AG04450 (cell line): ENCODE measurements around the gene SCGB3A2. TPM values are rescaled to one million over a fixed set of nuclear protein-coding genes. Genes with fewer than 3 reads are reported as not detected.

ENCODE experiments used
- CTCF ChIA-PET: fragments of 300-600, 350-600 bp; formaldehyde crosslinking; extraction: SDS; loops from one replicate; lab custom pipeline; 2022; ENCODE audit warnings: antibody characterized with exemption, inconsistent platforms; lab: Charles Lee
- POLR2A ChIA-PET: fragments of 350-600 bp; formaldehyde crosslinking; extraction: SDS; loops from one replicate; lab custom pipeline; 2021; ENCODE audit warnings: antibody characterized with exemption, inconsistent platforms; lab: Yijun Ruan, JAX
- DNase-seq: peaks from one replicate; pipeline ENCODE4 v3.0.0-alpha.2; 2011; ENCODE audit warnings: low read depth, low spot score
- H3K27ac ChIP-seq: one replicate; pipeline ENCODE4 v1.5.1; 2012; ENCODE audit warnings: low read depth, low read length, control low read depth
- H3K27me3 ChIP-seq: one replicate; pipeline ENCODE4 v1.6.0; 2012; ENCODE audit warnings: low read length; ENCODE audit not compliant: control insufficient read depth, insufficient read depth
- H3K4me3 ChIP-seq: 2 replicates; pipeline ENCODE4 v1.5.1; 2011; ENCODE audit warnings: mild to moderate bottlenecking, low read depth, low read length, control low read depth
- H3K9me3 ChIP-seq: 2 replicates; pipeline ENCODE4 v1.5.1; 2012; ENCODE audit warnings: low read length; ENCODE audit not compliant: control insufficient read depth, insufficient read depth
- CTCF ChIP-seq: IDR thresholded peaks from 2 replicates; pipeline ENCODE4 v1.5.1; 2011; ENCODE audit warnings: low read depth, low read length, control low read depth, inconsistent platforms
- polyA plus RNA-seq: library from polyadenylated mRNA; depleted of rRNA; stranded (reverse); fragments of >200 nt; gene quantifications from 2 replicates; pipeline ENCODE4 v1.2.3, GENCODE V29; 2011

Gene SCGB3A2
- polyA plus RNA-seq, 1 experiment = not detected

- ChIA-PET CTCF (no interaction called here), POLR2A (no interaction called here)
- Histone ChIP-seq H3K27ac (no peak overlapping the region), H3K27me3 (no peaks in the 10 kb centered on the region), H3K9me3 (no peaks in the 10 kb centered on the region), H3K4me3 (no peak overlapping the region)
- no peak for DNase-seq
- TF ChIP-seq CTCF = no peak
These were observed 24.2 kb downstream of the SCGB3A2 start for GRCh38 chr5:147902609-147903115.

DNA sequence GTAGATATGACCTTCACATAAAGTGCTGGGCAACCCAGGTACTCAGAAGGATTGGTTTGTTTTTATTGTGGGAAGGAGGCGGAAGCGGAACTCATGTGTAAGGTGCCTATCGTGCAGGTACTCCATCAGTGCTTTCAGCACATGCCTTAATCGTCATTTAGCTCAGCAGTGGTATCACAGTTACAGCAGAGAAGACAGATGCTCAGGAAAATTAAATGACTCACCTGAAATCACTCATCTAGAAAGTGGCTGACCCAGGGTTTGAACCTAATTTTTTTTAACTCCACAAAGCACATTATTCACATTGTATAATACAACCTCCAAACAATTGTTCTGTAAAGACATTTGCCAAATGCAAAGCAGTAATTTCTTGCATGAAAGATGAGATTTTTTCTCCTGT is 25.6 kb downstream of the SCGB3A2 start:
- Histone ChIP-seq H3K27me3 (no peaks in the 10 kb centered on the region), H3K27ac (no peak overlapping the region), H3K9me3 (no peaks in the 10 kb centered on the region), H3K4me3 (no peak overlapping the region)
- POLR2A ChIA-PET = no interaction called here
- no peak for TF ChIP-seq CTCF
- DNase-seq = no peak
- CTCF ChIA-PET = no interaction called here

- Histone ChIP-seq H3K27ac (no peak within 1 kb of the TSS), H3K9me3 (no peaks in the 10 kb centered on the region), H3K4me3 (no peak within 1 kb of the TSS), H3K27me3 (no peaks in the 10 kb centered on the region)
- ChIA-PET CTCF (interaction anchor here (1.0 kb wide), 1 partner anchor 18 kb away, joined by 3 read pairs; no protein-coding TSS in a partner anchor), POLR2A (no interaction called here)
- TF ChIP-seq CTCF = no peak
- no peak for DNase-seq
These were observed 28.0 kb downstream of the SCGB3A2 start, which contains the start of gene C5orf46 for GRCh38 chr5:147906326-147907095. Gene C5orf46, minus strand, starts transcription at chr5:147906538. Its CDS starts 37 bp downstream, at chr5:147906501.

GRCh38 chr5:147911427-147911826 is 32.9 kb downstream of the SCGB3A2 start:
- Histone ChIP-seq H3K27me3 (no peaks in the 10 kb centered on the region), H3K9me3 (no peaks in the 10 kb centered on the region), H3K27ac (no peak overlapping the region), H3K4me3 (no peak overlapping the region)
- DNase-seq = no peak
- TF ChIP-seq CTCF = no peak
- POLR2A ChIA-PET = no interaction called here
- CTCF ChIA-PET = interaction anchor here (0.7 to 1.7 kb wide), 2 partner anchors 12 to 54 kb away, joined by 5 read pairs; no protein-coding TSS in a partner anchor

- no peak for TF ChIP-seq CTCF
- ChIA-PET CTCF (no interaction called here), POLR2A (no interaction called here)
- Histone ChIP-seq H3K27ac (no peak overlapping the region), H3K4me3 (no peak overlapping the region), H3K27me3 (no peaks in the 10 kb centered on the region), H3K9me3 (no peaks in the 10 kb centered on the region)
- DNase-seq = no peak
These were observed 33.5 kb downstream of the SCGB3A2 start for GRCh38 chr5:147912011-147912410.
